ENCODE results near the gene BEST4. TPM values are rescaled to one million over a fixed set of nuclear protein-coding genes. Genes with fewer than 3 reads are reported as not detected.

The BEST4 gene
- total and polyA plus RNA-seq, 2 donors (not counting 3 experiments of a cell fraction or from before 2014, with no cell fraction given): 0.21 TPM; not detected in 1

GRCh38 chr1:44786841-44787426 lies 1.0 kb downstream of the BEST4 start:
- H3K36me3 ChIP-seq (ENCODE audit: control insufficient read depth in 2 of 2, extremely low read depth in 1 of 2, insufficient read depth in 2 of 2, low read length in 2 of 2): no peaks in the 10 kb centered on the region
- TF ChIP-seq GATA2 (IDR thresholded peaks at IDR 0.05; ENCODE audit: insufficient read depth, insufficient read length, low read depth, low read length) (no peak), CTCF (IDR thresholded peaks at IDR 0.05; ENCODE audit: extremely low read depth in 1 of 2, insufficient read depth in 1 of 2, low read depth in 1 of 2, low read length in 2 of 2) (no peak), MAX (IDR thresholded peaks at IDR 0.05; ENCODE audit: insufficient read depth, insufficient read length) (no peak), JUN (IDR thresholded peaks at IDR 0.05; ENCODE audit: borderline replicate concordance, insufficient read depth, insufficient read length, low read depth) (no peak), MYC (IDR thresholded peaks at IDR 0.05; ENCODE audit: low read depth, low read length) (no peak), FOS (IDR thresholded peaks at IDR 0.05; ENCODE audit: borderline replicate concordance, insufficient read depth, low read length) (no peak), EZH2 (IDR thresholded peaks at IDR 0.05; ENCODE audit: borderline replicate concordance, low read depth, low read length, severe bottlenecking) (no peak), POLR2AphosphoS5 (IDR thresholded peaks at IDR 0.05; ENCODE audit: insufficient read depth, low read depth, low read length) (no peak), POLR2A (IDR thresholded peaks at IDR 0.05; ENCODE audit: low read depth, low read length) (no peak)
- H3K9me3 ChIP-seq (replicated peaks; ENCODE audit: control insufficient read depth, insufficient read depth, low read length): no peaks in the 10 kb centered on the region
- ChIA-PET POLR2A (interaction anchor here (1.9 kb wide), 1 partner anchor 32 kb away, joined by 8 read pairs; no protein-coding TSS in a partner anchor), CTCF (interaction anchor here (0.7 to 1.9 kb wide), 7 partner anchors 11 to 224 kb away, joined by 3 to 8 read pairs (median 5); partner anchors contain the start of genes BTBD19, DYNLT4, RNU5D-1 and RPS8)
- peaks cover 10% of the 10 kb centered on the region for H3K4me1 ChIP-seq (ENCODE audit: control insufficient read depth, extremely low read depth, insufficient read depth, low read length)
- no TSS peak for BruUV-seq (replicated peaks)
- no peaks in the 10 kb centered on the region for H3K27me3 ChIP-seq (ENCODE audit: control insufficient read depth in 2 of 2, insufficient read depth in 2 of 2, low read length in 2 of 2)
- dilution Hi-C loops (cut with MboI; ENCODE audit: extremely low pct_ligation_motif_present, low sequenced_read_pairs) (no loop called here), intact Hi-C loops (cut with micrococcal nuclease) (loop anchor here (1.0 kb wide), 2 partner anchors 32 to 225 kb away; partner anchors contain the start of gene UROD)
- H3K4me2 ChIP-seq (ENCODE audit: insufficient read depth, low read length): peak overlapping the region; percentile 43
- H4K20me1 ChIP-seq (replicated peaks; ENCODE audit: control insufficient read depth, extremely low read depth, insufficient read depth, low read length): no peaks in the 10 kb centered on the region
- no peak overlapping the region for H3K4me3 ChIP-seq (replicated peaks in 1 of 3; ENCODE audit: insufficient read depth in 1 of 3, low read depth in 1 of 3, low read length in 3 of 3)
- FAIRE-seq (no peak), DNase-seq (ENCODE audit: low read depth, low spot score) (no peak)
- H3K9me1 ChIP-seq (replicated peaks; ENCODE audit: control insufficient read depth, extremely low read depth, insufficient read depth, low read length): no peaks in the 10 kb centered on the region
- peak overlapping the region; percentile 70 for H2AFZ ChIP-seq (ENCODE audit: low read depth, low read length)
- no peaks in the 10 kb centered on the region for H3K79me2 ChIP-seq (ENCODE audit: control insufficient read depth, insufficient read depth, low read length)
- H3K9ac ChIP-seq (replicated peaks; ENCODE audit: extremely low read depth, insufficient read depth, low read length): no peak overlapping the region
- H3K27ac ChIP-seq (ENCODE audit: insufficient read depth, low read depth, low read length): no peak overlapping the region

All from endothelial cell of umbilical vein (primary cell).